GM19455 (cell line): Measurements from ENCODE around the gene NFATC1.
"Not testable (repeated sequence)": the region's sequence is repeated elsewhere in the genome, so short reads cannot be mapped to it uniquely, and the experiment has no call there.

Experiments
- ATAC-seq: cut with Tn5 transposase; IDR thresholded peaks from one replicate; pipeline ENCODE4 v1.9.1; 2021; ENCODE audit not compliant: unreplicated experiment

Gene NFATC1

GRCh38 chr18:79470547-79470946 lies 74.8 kb downstream of the NFATC1 start:
- no peak for ATAC-seq

- ATAC-seq, result no peak
Measured at GRCh38 chr18:79471046-79471445, 75.3 kb downstream of the NFATC1 start.

- no peak for ATAC-seq
Measured at GRCh38 chr18:79471597-79471996, 75.9 kb downstream of the NFATC1 start.

GRCh38 chr18:79472176-79472575 lies 76.4 kb downstream of the NFATC1 start:
- ATAC-seq, result no peak

- no peak for ATAC-seq
Measured at GRCh38 chr18:79472946-79473345, 77.2 kb downstream of the NFATC1 start.

- ATAC-seq, result no peak
Measured at GRCh38 chr18:79476031-79476917, 80.5 kb downstream of the NFATC1 start.

GRCh38 chr18:79476918-79477571 lies 81.3 kb downstream of the NFATC1 start:
- no peak for ATAC-seq

GRCh38 chr18:79477711-79478483 lies 82.2 kb downstream of the NFATC1 start:
- ATAC-seq, result no peak

GRCh38 chr18:79478484-79479115 lies 82.9 kb downstream of the NFATC1 start:
- ATAC-seq, result no peak

- no peak for ATAC-seq
Measured at GRCh38 chr18:79479116-79479760, 83.5 kb downstream of the NFATC1 start.

GRCh38 chr18:79479761-79480161 lies 84.0 kb downstream of the NFATC1 start:
- no peak for ATAC-seq

- ATAC-seq, result no peak
Measured at GRCh38 chr18:79480171-79481045, 84.7 kb downstream of the NFATC1 start.

- ATAC-seq, result no peak
Measured at GRCh38 chr18:79481046-79481790, 85.5 kb downstream of the NFATC1 start.

GRCh38 chr18:79483393-79483792 lies 87.7 kb downstream of the NFATC1 start:
- not testable (repeated sequence) for ATAC-seq

- no peak for ATAC-seq
Measured at GRCh38 chr18:79483971-79484491, 88.3 kb downstream of the NFATC1 start.

- ATAC-seq, result no peak
Measured at GRCh38 chr18:79484661-79485621, 89.2 kb downstream of the NFATC1 start.

- no peak for ATAC-seq
Measured at GRCh38 chr18:79485788-79486355, 90.1 kb downstream of the NFATC1 start.
